ENCODE data around the gene ZNG1C.
"Not testable (repeated sequence)": the region's sequence is repeated elsewhere in the genome, so short reads cannot be mapped to it uniquely, and the experiment has no call there.

ZNG1C gene

DNA sequence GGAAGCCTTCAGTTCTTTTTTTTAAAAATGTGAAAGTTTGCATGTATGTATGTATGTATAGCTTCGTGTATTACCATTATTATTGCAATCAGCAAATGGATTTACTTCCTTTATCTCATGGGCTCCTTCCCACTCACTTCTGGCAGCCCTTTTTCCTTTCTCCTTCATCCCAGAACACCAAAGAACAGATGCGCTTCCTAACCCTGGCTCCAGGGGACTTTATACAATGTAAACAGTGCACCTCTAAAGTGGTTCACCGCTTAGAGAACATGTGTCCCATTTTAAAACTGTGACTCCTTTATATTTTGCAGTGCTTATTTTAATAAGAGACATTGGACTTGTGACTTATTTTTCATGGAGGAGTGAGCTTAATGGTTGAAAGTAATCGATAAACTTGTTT is 101.5 kb downstream of the ZNG1C start:
- not testable (repeated sequence) for DNase-seq (ENCODE audit: low read depth)

DNA sequence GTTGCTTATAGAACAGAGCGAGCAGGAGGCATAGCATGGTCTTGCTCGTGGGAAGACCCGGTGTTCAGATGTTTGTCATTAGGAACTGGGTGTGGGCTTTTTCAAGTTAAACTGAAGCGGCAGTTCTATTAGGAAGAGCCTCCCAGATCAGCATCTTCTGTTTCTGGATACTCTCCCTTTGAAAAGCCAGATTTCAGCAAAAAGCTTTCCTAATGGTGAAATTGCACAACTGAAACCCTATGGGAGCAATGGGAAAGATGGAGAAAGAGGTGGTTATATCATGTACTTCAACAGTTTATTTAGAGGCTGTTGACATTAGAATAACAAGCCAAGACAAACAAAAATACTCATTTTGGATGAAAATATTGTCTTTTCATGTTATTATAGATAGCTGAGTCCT is 102.2 kb downstream of the ZNG1C start:
- DNase-seq (ENCODE audit: low read depth): not testable (repeated sequence)
